H9 (cell line): ENCODE measurements around the gene NINL. TPM values are rescaled to one million over a fixed set of nuclear protein-coding genes. Genes with fewer than 3 reads are reported as not detected.

Experiments used
- DNase-seq: peaks from one replicate; pipeline ENCODE4 v3.0.0-alpha.2; 2017
- H2AFZ ChIP-seq: one replicate; pipeline ENCODE4 v1.6.1; 2013; ENCODE audit warnings: mild to moderate bottlenecking, low read length, control low read depth, moderate library complexity
- H2AK5ac ChIP-seq: 2 replicates; pipeline ENCODE4 v1.6.1; 2013; ENCODE audit warnings: low read length, control low read depth, mixed read lengths; ENCODE audit not compliant: insufficient read length
- H2BK120ac ChIP-seq: one replicate; pipeline ENCODE4 v1.6.1; 2013; ENCODE audit warnings: low read depth, mild to moderate bottlenecking, low read length, control low read depth, inconsistent platforms; ENCODE audit not compliant: poor library complexity, severe bottlenecking
- H2BK12ac ChIP-seq: 2 replicates; pipeline ENCODE4 v1.6.1; 2013; ENCODE audit warnings: low read length, control low read depth, mixed read lengths, low read depth; ENCODE audit not compliant: insufficient read length
- H2BK15ac ChIP-seq: 2 replicates; pipeline ENCODE4 v1.6.1; 2013; ENCODE audit warnings: low read depth, low read length, control low read depth
- H2BK20ac ChIP-seq: one replicate; pipeline ENCODE4 v1.6.1; 2013; ENCODE audit warnings: low read depth, mild to moderate bottlenecking, low read length, control low read depth, inconsistent platforms; ENCODE audit not compliant: poor library complexity, severe bottlenecking
- H2BK5ac ChIP-seq: 2 replicates; pipeline ENCODE4 v1.6.1; 2013; ENCODE audit warnings: low read length, control low read depth, mixed read lengths; ENCODE audit not compliant: insufficient read length
- H3K14ac ChIP-seq: 2 replicates; pipeline ENCODE4 v1.6.1; 2013; ENCODE audit warnings: low read length, control low read depth; ENCODE audit not compliant: insufficient read depth
- H3K18ac ChIP-seq: 2 replicates; pipeline ENCODE4 v1.6.1; 2013; ENCODE audit warnings: low read depth, mild to moderate bottlenecking, mixed read lengths, low read length, control low read depth; ENCODE audit not compliant: insufficient read length
- H3K23ac ChIP-seq: 2 replicates; pipeline ENCODE4 v1.6.1; 2013; ENCODE audit warnings: low read length, control low read depth, mixed read lengths, low read depth; ENCODE audit not compliant: insufficient read length
- H3K23me2 ChIP-seq: 2 replicates; pipeline ENCODE4 v1.6.1; 2013; ENCODE audit warnings: low read depth, mild to moderate bottlenecking, mixed read lengths, low read length, control low read depth; ENCODE audit not compliant: insufficient read length, poor library complexity, severe bottlenecking
- H3K27ac ChIP-seq: 2 replicates; pipeline ENCODE4 v1.5.1; 2013; ENCODE audit warnings: low read length, control low read depth, mixed read lengths, low read depth; ENCODE audit not compliant: insufficient read length
- H3K27me3 ChIP-seq: 2 replicates; pipeline ENCODE4 v1.6.1; 2013; ENCODE audit warnings: low read length, control low read depth, inconsistent platforms; ENCODE audit not compliant: insufficient read depth
- H3K4ac ChIP-seq: 2 replicates; pipeline ENCODE4 v1.6.1; 2013; ENCODE audit warnings: low read depth, mild to moderate bottlenecking, control low read depth, inconsistent platforms, low read length, moderate library complexity
- H3K4me1 ChIP-seq: 2 replicates; pipeline ENCODE4 v1.6.1; 2013; ENCODE audit warnings: low read length, control low read depth, inconsistent platforms; ENCODE audit not compliant: insufficient read depth
- H3K4me2 ChIP-seq: 2 replicates; pipeline ENCODE4 v1.6.1; 2013; ENCODE audit warnings: low read length, control low read depth, mixed read lengths; ENCODE audit not compliant: insufficient read length, insufficient read depth
- H3K56ac ChIP-seq: 2 replicates; pipeline ENCODE4 v1.6.1; 2013; ENCODE audit warnings: low read depth, mild to moderate bottlenecking, mixed read lengths, low read length, control low read depth; ENCODE audit not compliant: insufficient read length
- H3K79me1 ChIP-seq: 2 replicates; pipeline ENCODE4 v1.6.1; 2013; ENCODE audit warnings: low read depth, mild to moderate bottlenecking, moderate library complexity, low read length, control low read depth, inconsistent platforms; ENCODE audit not compliant: insufficient read depth, poor library complexity, severe bottlenecking
- H3K79me2 ChIP-seq: 2 replicates; pipeline ENCODE4 v1.6.1; 2013; ENCODE audit warnings: low read length, control low read depth, inconsistent platforms; ENCODE audit not compliant: insufficient read depth
- H3K9ac ChIP-seq: 2 replicates; pipeline ENCODE4 v1.6.1; 2013; ENCODE audit warnings: low read length, control low read depth, mixed read lengths; ENCODE audit not compliant: insufficient read length; ENCODE audit errors: extremely low read depth
- H3K9me3 ChIP-seq: one replicate; pipeline ENCODE4 v1.6.1; 2013; ENCODE audit warnings: low read depth, low read length, inconsistent platforms; ENCODE audit not compliant: control insufficient read depth
- H3T11ph ChIP-seq: one replicate; pipeline ENCODE4 v1.6.1; 2013; ENCODE audit warnings: mild to moderate bottlenecking, low read length, control low read depth, inconsistent platforms
- H4K20me1 ChIP-seq: one replicate; pipeline ENCODE4 v1.6.1; 2013; ENCODE audit not compliant: control insufficient read depth, insufficient read length, insufficient read depth
- H4K5ac ChIP-seq: 2 replicates; pipeline ENCODE4 v1.6.1; 2013; ENCODE audit warnings: low read depth, mild to moderate bottlenecking, mixed read lengths, low read length, control low read depth; ENCODE audit not compliant: insufficient read length
- H4K8ac ChIP-seq: replicated peaks from 2 replicates; pipeline ENCODE4 v1.6.1; 2013; ENCODE audit warnings: low read length, control low read depth, mixed read lengths, low read depth; ENCODE audit not compliant: insufficient read length
- H4K91ac ChIP-seq: 2 replicates; pipeline ENCODE4 v1.6.1; 2013; ENCODE audit warnings: low read depth, mild to moderate bottlenecking, moderate library complexity, mixed read lengths, low read length, control low read depth; ENCODE audit not compliant: insufficient read length
- H3K27ac Mint-ChIP-seq, 3 experiments: 2 replicates in 2 of 3; 3 replicates in 1 of 3; pipeline ENCODE4 v1.8.0; 2020 to 2021; ENCODE audit warnings: mixed read lengths in 3 of 3, mild to moderate bottlenecking in 1 of 3, moderate library complexity in 1 of 3
- H3K27me3 Mint-ChIP-seq: 2 replicates; pipeline ENCODE4 v1.8.0; 2021; ENCODE audit warnings: low read depth, mild to moderate bottlenecking, moderate library complexity, mixed read lengths
- H3K36me3 Mint-ChIP-seq, 3 experiments: 2 replicates in 2 of 3; 3 replicates in 1 of 3; pipeline ENCODE4 v1.8.0; 2020 to 2021; ENCODE audit warnings: low read depth in 3 of 3, mixed read lengths in 3 of 3; ENCODE audit not compliant: insufficient read depth in 1 of 3
- H3K4me1 Mint-ChIP-seq, 2 experiments: 2 replicates each; pipeline ENCODE4 v1.8.0; 2020; ENCODE audit warnings: mixed read lengths in 2 of 2
- H3K4me3 Mint-ChIP-seq, 2 experiments: 2 replicates in 1 of 2; 3 replicates in 1 of 2; pipeline ENCODE4 v1.8.0; 2020 to 2021; ENCODE audit warnings: mild to moderate bottlenecking in 2 of 2, mixed read lengths in 2 of 2, moderate library complexity in 1 of 2
- H3K9me3 Mint-ChIP-seq, 2 experiments: 2 replicates in 1 of 2; 3 replicates in 1 of 2; pipeline ENCODE4 v1.8.0; 2020; ENCODE audit warnings: mild to moderate bottlenecking in 2 of 2, mixed read lengths in 2 of 2, moderate library complexity in 1 of 2
- CTCF ChIP-seq: fragments of 200-600 bp; sonication (generic); conservative IDR thresholded peaks from 3 replicates; pipeline ENCODE4 v1.8.0; 2021; ENCODE audit warnings: antibody characterized with exemption, mild to moderate bottlenecking
- WGBS: extraction: QIAGEN DNeasy Blood & Tissue Kit; methylation state at CpG from one replicate; pipeline ENCODE4 v1.1.7; 2013; ENCODE audit warnings: missing lambda C conversion rate, low lambda C conversion rate, mixed read lengths; ENCODE audit not compliant: insufficient read length; ENCODE audit errors: extremely low coverage; 5-methylcytosine and 5-hydroxymethylcytosine counted together
- total RNA-seq: library from RNA; stranded (reverse); gene quantifications from 2 replicates; pipeline ENCODE4 v1.2.1, GENCODE V29; 2021

The NINL gene
- total RNA-seq, 1 experiment from 2014 or later = 34.3 TPM

GRCh38 chr20:25545171-25545570 lies 40.2 kb downstream of the NINL start:
- no peak overlapping the region for H3K18ac ChIP-seq
- H3K27ac ChIP-seq = no peak overlapping the region
- H3K27me3 ChIP-seq = no peaks in the 10 kb centered on the region
- H2BK5ac ChIP-seq = no peak overlapping the region
- peaks cover 3 to 6% (median 5%) of the 10 kb centered on the region in 3 experiments; a peak in 4 of 7 replicates for H3K36me3 Mint-ChIP-seq
- no peaks in the 10 kb centered on the region for H3K9me3 ChIP-seq
- H3T11ph ChIP-seq = no peak overlapping the region
- peaks cover 14% of the 10 kb centered on the region for H3K4me1 ChIP-seq
- H3K14ac ChIP-seq = no peak overlapping the region
- H3K4me2 ChIP-seq = no peak overlapping the region
- peak overlapping the region; percentile 72 to 80 (median 73) for H3K27ac Mint-ChIP-seq
- no peak overlapping the region for H3K23ac ChIP-seq
- no peak overlapping the region for H2AK5ac ChIP-seq
- no peak overlapping the region for H2AFZ ChIP-seq
- no peak overlapping the region for H3K56ac ChIP-seq
- no peak overlapping the region for H4K5ac ChIP-seq
- no peak overlapping the region for H3K4ac ChIP-seq
- H2BK120ac ChIP-seq = no peak overlapping the region
- no CpG with 5 or more reads among the region's 3 CpGs for WGBS
- H4K8ac ChIP-seq = no peak overlapping the region
- H3K27me3 Mint-ChIP-seq = no peaks in the 10 kb centered on the region
- no peaks in the 10 kb centered on the region for H4K20me1 ChIP-seq
- no peaks in the 10 kb centered on the region for H3K9me3 Mint-ChIP-seq
- H3K79me1 ChIP-seq = peaks cover 12% of the 10 kb centered on the region
- H3K4me1 Mint-ChIP-seq = peaks cover 61 to 71% of the 10 kb centered on the region in 2 experiments
- peaks cover 1% of the 10 kb centered on the region; the same call in 1 of the 2 replicates for H3K79me2 ChIP-seq
- H3K23me2 ChIP-seq = no peaks in the 10 kb centered on the region
- H4K91ac ChIP-seq = no peak overlapping the region
- no peak for TF ChIP-seq CTCF
- no peak overlapping the region for H2BK15ac ChIP-seq
- H3K9ac ChIP-seq = no peak overlapping the region
- no peak for DNase-seq
- H2BK12ac ChIP-seq = no peak overlapping the region
- no peak overlapping the region for H3K4me3 Mint-ChIP-seq
- no peak overlapping the region for H2BK20ac ChIP-seq
